ENCODE results near the gene ZNF770. TPM values are rescaled to one million over a fixed set of nuclear protein-coding genes. Genes with fewer than 3 reads are reported as not detected.

The ZNF770 gene
- total RNA-seq, 2 experiments from 2014 or later = 15.5 to 30.0 TPM

- H3K4me2 ChIP-seq (ENCODE audit: low read length) = no peak overlapping the region
- intact Hi-C loops (cut with micrococcal nuclease; ENCODE audit: unreplicated experiment) = no loop called here
- H3K79me2 ChIP-seq (ENCODE audit: insufficient read depth, low read depth, low read length) = no peaks in the 10 kb centered on the region
- H3K27ac ChIP-seq (ENCODE audit: low read depth, low read length, poor library complexity, severe bottlenecking) = no peak overlapping the region
- H3K4me1 ChIP-seq (ENCODE audit: insufficient read depth, low read length, poor library complexity, severe bottlenecking) = no peaks in the 10 kb centered on the region
- H3K9me3 ChIP-seq (ENCODE audit: low read length) = no peaks in the 10 kb centered on the region
- CTCF ChIA-PET (ENCODE audit: unreplicated experiment) = no interaction called here
- no peaks in the 10 kb centered on the region for H3K9me2 ChIP-seq (ENCODE audit: insufficient read depth, low read length)
- no peaks in the 10 kb centered on the region for H3K36me3 ChIP-seq (ENCODE audit: insufficient read depth, low read length)
- H3K4me3 ChIP-seq (ENCODE audit: low read depth, low read length, poor library complexity, severe bottlenecking) = no peak overlapping the region
- H2AFZ ChIP-seq (ENCODE audit: low read length) = no peak overlapping the region
- no peak for DNase-seq (ENCODE audit: low spot score)
- POLR2A ChIA-PET = interaction anchor here (0.8 kb wide), 1 partner anchor 18 kb away, joined by 4 read pairs; no protein-coding TSS in a partner anchor
- no peaks in the 10 kb centered on the region for H4K20me1 ChIP-seq (ENCODE audit: insufficient read depth, low read length)
- BruUV-seq (replicated peaks) = no TSS peak
- no peak for TF ChIP-seq EZH2phosphoT487 (IDR thresholded peaks at IDR 0.05; ENCODE audit: borderline replicate concordance, low read depth, low read length)
- TF ChIP-seq, protein P1, sequence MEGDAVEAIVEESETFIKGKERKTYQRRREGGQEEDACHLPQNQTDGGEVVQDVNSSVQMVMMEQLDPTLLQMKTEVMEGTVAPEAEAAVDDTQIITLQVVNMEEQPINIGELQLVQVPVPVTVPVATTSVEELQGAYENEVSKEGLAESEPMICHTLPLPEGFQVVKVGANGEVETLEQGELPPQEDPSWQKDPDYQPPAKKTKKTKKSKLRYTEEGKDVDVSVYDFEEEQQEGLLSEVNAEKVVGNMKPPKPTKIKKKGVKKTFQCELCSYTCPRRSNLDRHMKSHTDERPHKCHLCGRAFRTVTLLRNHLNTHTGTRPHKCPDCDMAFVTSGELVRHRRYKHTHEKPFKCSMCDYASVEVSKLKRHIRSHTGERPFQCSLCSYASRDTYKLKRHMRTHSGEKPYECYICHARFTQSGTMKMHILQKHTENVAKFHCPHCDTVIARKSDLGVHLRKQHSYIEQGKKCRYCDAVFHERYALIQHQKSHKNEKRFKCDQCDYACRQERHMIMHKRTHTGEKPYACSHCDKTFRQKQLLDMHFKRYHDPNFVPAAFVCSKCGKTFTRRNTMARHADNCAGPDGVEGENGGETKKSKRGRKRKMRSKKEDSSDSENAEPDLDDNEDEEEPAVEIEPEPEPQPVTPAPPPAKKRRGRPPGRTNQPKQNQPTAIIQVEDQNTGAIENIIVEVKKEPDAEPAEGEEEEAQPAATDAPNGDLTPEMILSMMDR (conservative IDR thresholded peaks at IDR 0.05; ENCODE audit: low read length) = no peak
These were observed 11.8 kb upstream of the ZNF770 start for GRCh38 chr15:34999906-35000305.

GRCh38 chr15:34994925-34995324 is 6.8 kb upstream of the ZNF770 start:
- Histone ChIP-seq H3K36me3 (ENCODE audit: insufficient read depth, low read length) (no peaks in the 10 kb centered on the region), H3K27ac (ENCODE audit: low read depth, low read length, poor library complexity, severe bottlenecking) (no peak overlapping the region), H3K9me3 (ENCODE audit: low read length) (no peaks in the 10 kb centered on the region), H3K79me2 (ENCODE audit: insufficient read depth, low read depth, low read length) (no peaks in the 10 kb centered on the region), H3K4me2 (ENCODE audit: low read length) (no peak overlapping the region), H4K20me1 (ENCODE audit: insufficient read depth, low read length) (no peaks in the 10 kb centered on the region), H3K4me1 (ENCODE audit: insufficient read depth, low read length, poor library complexity, severe bottlenecking) (no peaks in the 10 kb centered on the region), H2AFZ (ENCODE audit: low read length) (no peak overlapping the region), H3K9me2 (ENCODE audit: insufficient read depth, low read length) (no peaks in the 10 kb centered on the region), H3K4me3 (ENCODE audit: low read depth, low read length, poor library complexity, severe bottlenecking) (no peak overlapping the region)
- BruUV-seq (replicated peaks) = no TSS peak
- CTCF ChIA-PET (ENCODE audit: unreplicated experiment) = no interaction called here
- POLR2A ChIA-PET = interaction anchor here (0.6 kb wide), 1 partner anchor 37 kb away, joined by 5 read pairs; no protein-coding TSS in a partner anchor
- intact Hi-C loops (cut with micrococcal nuclease; ENCODE audit: unreplicated experiment) = no loop called here
- TF ChIP-seq EZH2phosphoT487 (IDR thresholded peaks at IDR 0.05; ENCODE audit: borderline replicate concordance, low read depth, low read length) = no peak
- TF ChIP-seq, protein P1 (conservative IDR thresholded peaks at IDR 0.05; ENCODE audit: low read length) = no peak
- no peak for DNase-seq (ENCODE audit: low spot score)

DNA sequence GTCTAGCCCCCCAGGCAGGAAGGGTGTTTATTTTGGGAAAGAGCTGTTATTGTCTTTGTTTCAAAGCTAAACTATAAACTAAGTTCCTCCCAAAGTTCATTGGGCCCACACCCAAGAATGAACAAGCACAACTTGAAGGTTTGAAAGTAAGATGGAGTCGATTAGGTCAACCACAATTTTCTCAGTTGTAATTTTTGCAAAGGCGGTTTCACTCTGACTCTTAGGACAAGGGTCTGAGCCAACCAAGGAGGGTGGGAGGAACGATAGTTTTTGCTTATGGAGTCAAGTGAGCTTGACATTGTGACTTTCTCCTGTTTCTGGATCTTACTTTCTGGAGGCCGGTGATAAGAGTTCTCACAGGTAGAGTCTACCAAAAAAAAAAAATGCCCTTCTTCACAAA is 5.8 kb upstream of the ZNF770 start:
- DNase-seq (ENCODE audit: low spot score) = no peak
- CTCF ChIA-PET (ENCODE audit: unreplicated experiment) = no interaction called here
- intact Hi-C loops (cut with micrococcal nuclease; ENCODE audit: unreplicated experiment) = no loop called here
- Histone ChIP-seq H3K9me2 (ENCODE audit: insufficient read depth, low read length) (no peaks in the 10 kb centered on the region), H3K9me3 (ENCODE audit: low read length) (no peaks in the 10 kb centered on the region), H3K79me2 (ENCODE audit: insufficient read depth, low read depth, low read length) (no peaks in the 10 kb centered on the region), H3K36me3 (ENCODE audit: insufficient read depth, low read length) (no peaks in the 10 kb centered on the region), H4K20me1 (ENCODE audit: insufficient read depth, low read length) (no peaks in the 10 kb centered on the region), H3K4me1 (ENCODE audit: insufficient read depth, low read length, poor library complexity, severe bottlenecking) (peaks cover 9% of the 10 kb centered on the region), H2AFZ (ENCODE audit: low read length) (no peak overlapping the region), H3K4me3 (ENCODE audit: low read depth, low read length, poor library complexity, severe bottlenecking) (no peak overlapping the region), H3K4me2 (ENCODE audit: low read length) (no peak overlapping the region), H3K27ac (ENCODE audit: low read depth, low read length, poor library complexity, severe bottlenecking) (no peak overlapping the region)
- POLR2A ChIA-PET = no interaction called here
- no TSS peak for BruUV-seq (replicated peaks)
- TF ChIP-seq, protein P1 (conservative IDR thresholded peaks at IDR 0.05; ENCODE audit: low read length) = no peak
- TF ChIP-seq EZH2phosphoT487 (IDR thresholded peaks at IDR 0.05; ENCODE audit: borderline replicate concordance, low read depth, low read length) = no peak

Measured in OCI-LY7 (cell line).